ENCODE data around the gene ABAT.
"Not testable (repeated sequence)": the region's sequence is repeated elsewhere in the genome, so short reads cannot be mapped to it uniquely, and the experiment has no call there.

The ABAT gene

DNA sequence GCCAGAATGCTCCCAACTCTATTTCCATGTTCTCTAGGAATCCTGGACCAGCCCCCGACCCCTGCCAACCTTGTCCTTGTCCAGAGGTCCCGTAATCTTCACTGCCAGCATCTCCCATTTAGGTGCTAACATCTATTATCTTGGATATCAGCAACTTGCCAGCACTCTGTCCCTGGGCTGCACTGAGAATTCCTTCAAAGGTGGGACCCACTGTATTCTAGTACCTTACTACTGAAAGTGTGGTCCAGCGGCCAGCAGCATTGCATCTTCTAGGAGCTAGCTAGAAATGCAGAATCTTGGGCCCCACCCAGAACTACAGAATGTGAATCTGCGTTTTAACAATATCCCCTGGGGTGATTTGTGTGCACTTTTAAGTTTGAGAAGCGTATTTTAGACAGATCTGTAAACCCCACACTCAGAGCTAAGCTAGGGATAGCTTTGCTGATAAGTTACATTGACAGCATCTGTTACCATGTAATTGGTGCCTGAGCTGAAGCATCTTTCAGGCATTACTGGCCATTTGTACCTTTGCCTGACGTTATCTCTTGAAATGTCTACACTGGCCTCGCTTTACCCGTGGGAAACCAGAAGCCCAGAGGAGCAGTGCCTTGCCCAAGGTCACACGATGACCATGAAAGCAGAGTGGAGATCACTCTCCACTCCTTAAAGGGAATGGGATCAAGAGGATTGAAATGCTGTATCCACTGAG, 8.3 kb downstream of the ABAT start:
- DNase-seq, result no peak

DNA sequence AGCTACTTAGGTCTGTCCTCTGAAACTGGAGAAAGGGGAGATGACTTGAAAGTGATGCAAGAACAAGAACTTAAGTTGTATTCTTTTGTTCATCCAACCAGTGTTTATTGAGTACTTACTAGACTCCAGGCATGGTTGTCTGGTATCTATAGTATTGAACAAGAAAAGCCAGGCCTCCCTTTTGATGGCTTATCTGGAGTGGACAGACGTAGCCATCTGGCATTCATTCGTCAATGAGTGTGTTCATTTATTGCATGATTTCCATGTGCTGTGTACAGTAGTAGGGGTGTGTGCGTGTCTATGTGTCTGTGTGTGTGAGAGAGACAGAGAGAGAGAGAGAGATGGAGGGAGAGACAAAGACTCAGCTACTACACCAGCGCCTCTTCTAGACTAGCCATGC, 9.2 kb downstream of the ABAT start:
- no peak for DNase-seq

DNA sequence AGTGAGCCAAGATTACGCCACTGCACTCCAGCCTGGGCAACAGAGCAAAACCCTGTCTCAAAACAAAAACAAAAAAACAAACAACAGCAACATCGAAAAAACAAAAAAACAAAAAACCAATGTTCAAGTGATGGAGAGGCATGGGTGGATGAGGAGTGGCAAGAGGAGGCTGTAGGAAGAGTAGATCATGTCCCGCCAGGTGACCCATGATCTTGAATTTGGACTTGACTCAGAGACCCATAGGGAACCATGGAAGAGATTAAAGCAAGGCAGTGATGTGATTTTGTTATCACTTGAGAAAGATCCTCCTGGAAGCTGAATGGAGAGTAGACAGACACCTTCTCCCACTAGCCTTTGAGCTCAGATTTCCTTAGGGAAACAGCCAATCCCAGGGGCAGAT, 11.2 kb downstream of the ABAT start:
- DNase-seq, result no peak

DNA sequence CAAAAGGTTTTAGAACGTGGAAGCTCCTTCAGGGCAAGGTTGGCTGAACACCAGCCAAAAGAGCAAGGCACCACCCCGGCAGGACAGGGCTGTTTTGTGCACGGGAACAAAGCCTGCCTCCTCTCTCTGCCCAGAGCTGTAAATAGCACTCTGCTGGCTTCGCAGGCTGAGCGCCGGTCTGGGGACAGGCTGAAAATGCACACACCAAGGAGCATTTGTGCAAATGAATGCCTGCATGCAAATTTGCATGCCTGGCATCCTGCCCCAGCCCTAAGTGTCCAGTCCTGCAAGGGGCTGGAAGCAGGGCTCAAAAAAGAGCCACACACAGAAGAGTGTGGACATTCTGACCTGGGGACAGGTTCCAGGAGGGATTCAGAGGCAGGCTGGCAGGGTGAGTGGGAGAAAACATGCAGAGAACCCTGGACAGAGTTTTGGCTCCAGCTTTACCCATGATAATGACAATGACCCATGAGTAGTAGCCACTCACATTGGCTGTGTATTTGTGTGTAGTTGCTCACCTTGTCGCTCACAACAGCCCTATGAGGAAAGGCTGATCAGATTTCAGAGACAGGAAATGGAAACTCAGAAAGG, 11.7 kb downstream of the ABAT start:
- DNase-seq, result no peak

DNA sequence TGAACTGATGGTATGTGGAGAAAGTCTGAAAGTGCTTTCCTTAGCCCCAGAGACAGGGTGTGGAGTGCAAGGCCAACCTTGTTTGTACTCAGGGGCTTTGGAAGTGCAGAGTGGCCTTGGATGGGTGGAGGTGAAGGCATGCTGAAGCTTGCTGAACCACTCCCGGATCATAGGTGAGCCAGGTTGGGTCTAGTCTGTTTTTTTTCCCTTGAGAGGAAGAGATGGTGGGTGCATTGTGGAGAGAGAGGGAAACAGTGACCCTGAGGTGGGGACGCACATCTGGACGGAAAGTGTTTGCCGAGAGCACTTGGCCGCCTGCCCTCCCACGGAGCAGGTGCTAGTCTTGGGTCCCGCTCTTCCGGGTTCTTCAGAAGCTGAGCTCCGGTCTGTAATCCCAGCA, 12.5 kb downstream of the ABAT start:
- no peak for DNase-seq

DNA sequence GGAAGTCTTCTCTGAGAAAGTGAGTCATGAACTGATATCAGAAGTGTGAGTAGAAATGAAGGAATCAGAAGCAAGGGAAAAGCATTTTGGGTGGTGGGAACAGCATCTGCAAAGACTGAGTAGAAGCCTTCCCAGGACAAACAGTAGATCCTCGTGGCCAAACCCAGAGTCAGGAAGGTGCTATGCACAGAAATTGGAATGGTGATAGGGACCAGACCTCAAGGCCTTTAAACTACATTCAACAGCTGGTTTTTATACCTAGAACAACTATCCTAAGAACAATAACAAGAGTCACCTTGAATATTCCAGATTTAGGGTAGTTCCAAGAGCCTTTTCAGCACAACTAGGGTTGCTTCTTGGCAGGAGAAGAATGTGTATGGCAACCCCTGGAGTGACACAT, 15.3 kb downstream of the ABAT start:
- DNase-seq, result no peak

DNA sequence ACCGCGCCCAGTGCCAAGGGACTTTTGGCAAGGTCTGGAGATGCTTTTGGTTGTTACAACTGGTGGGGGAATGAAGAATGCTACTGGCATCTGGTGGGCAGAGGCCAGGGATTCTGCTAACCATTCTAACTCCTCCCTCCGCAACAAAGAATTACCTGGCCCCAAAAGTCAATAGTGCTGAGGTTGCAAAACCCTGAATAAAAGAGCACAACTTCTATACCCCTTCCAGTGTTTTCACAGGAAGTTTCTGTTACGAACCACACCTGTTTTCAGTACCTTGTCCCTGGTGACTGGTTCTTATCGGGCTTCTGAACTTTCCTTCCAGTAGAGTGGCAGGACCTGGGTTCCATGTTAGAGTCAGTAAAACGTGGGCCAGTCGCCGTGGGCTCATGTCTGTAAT, 17.3 kb downstream of the ABAT start:
- no peak for DNase-seq

DNA sequence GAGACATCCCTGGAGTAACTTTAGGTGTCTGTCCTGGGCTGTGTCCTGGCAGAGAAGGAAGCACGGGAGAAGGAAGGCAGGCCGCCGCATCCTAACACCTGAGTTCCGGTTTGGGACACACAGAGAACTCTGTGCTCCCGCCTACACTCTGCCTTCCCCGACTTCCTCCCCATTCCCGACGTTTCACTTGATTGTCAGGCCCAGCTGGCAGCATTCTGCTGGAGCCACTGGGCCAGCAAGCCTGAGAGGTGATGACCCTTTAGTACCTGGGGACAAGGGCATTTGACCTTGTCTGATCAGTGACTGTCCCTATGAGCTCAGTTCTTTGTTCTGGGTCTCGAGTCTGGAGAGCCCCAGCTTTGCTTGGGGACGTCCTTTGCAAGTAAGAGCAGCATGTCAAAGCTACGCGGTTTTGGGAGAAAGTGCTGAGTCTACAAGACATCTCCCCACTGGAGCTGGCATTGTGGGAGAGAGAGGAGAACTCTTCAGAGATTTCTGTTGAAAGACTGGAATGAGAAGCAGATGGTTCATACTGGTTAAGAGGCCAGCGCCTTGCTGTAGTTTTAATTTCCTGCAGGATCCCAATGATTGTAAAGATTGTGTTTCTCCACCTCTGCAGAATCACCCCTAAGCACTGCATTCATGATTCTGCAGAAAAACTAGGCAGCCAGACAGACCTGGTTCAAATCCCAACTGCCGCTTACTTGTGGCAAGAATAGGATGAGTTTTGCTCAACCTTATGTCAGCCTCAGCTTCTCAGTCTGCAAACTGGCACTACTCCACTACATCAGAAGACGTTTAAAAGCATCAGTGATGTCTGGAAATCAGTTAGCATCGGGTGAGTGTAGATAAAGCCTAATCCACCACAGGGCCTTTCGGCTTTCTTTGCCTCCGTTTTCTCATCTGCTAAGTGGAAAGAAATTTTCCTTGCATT, 20.6 kb downstream of the ABAT start:
- no peak for DNase-seq

DNA sequence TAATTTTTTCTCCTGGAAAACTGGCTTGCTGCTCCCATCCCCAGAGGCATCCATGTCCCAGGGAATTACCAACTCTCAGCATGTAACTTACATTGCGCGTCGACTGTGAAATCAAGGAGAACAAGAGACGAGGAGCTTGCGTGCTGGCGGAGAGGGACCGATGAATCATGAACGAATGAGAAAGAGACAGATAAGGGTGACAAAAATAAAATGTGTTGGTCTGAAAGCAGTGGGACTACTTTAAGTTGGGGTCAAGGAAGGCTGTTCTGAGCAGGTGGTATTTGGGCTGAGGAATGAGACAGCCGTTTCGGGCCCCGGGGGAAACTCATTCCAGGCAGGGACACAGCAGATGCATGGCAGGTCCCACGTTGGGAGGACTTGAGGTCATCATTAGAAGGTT, 22.5 kb downstream of the ABAT start:
- no peak for DNase-seq

DNA sequence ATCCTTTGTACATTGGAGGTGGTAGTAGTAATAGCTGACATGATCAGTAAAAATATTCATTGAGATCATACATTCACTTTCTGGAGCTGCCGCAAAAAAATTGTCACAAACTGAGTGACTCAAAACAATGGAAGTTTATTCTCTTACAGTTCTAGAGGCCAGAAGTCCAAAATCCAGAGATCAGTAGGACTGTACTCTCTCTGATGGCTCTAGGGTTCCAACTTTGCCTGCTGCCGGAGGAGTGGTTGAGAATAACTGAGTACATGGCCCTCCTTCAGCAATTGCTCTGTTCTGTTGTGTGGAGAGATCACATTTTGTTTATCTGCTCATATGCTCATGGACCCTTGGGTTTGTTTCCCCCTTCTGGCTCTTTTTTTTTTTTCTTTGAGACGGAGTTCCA, 23.5 kb downstream of the ABAT start:
- no peak for DNase-seq

DNA sequence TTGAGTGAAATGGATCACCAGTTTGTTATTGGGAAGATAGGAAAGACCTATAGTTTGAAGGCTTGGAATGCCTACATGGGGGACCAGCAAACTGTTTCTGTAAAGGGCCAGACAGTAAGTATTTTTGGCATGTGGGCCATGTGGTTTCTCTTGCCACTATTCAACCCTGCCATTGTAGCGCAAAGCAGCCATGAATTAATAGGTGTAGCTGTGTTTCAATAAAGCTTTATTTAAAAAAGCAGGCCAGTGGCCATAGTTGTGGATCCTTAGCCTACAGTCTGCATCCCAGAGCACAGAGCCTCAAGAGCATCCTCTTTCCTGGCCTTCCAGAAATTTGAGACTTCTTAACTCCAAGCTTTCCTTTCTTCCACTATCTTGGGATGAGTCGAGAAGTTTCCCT, 29.3 kb downstream of the ABAT start:
- DNase-seq, result no peak

DNA sequence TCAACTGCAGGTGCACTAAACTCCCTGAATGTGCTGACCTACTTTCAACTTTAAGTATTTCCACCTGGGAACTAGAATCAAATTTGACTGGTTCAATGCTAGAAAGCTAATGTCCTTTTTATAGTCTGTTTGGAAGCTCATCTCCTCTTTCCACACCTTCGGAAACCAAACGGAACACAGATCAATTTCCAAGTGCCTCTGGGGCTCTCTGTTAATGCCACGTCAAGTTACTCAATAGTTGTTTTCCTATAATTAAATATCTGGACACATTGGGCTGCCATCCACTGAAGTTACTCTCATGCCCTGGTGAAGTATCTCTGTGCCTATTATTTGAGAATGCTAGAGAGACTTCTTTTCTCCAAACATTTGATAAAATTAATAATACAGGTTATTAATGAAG, 29.7 kb downstream of the ABAT start:
- no peak for DNase-seq

DNA sequence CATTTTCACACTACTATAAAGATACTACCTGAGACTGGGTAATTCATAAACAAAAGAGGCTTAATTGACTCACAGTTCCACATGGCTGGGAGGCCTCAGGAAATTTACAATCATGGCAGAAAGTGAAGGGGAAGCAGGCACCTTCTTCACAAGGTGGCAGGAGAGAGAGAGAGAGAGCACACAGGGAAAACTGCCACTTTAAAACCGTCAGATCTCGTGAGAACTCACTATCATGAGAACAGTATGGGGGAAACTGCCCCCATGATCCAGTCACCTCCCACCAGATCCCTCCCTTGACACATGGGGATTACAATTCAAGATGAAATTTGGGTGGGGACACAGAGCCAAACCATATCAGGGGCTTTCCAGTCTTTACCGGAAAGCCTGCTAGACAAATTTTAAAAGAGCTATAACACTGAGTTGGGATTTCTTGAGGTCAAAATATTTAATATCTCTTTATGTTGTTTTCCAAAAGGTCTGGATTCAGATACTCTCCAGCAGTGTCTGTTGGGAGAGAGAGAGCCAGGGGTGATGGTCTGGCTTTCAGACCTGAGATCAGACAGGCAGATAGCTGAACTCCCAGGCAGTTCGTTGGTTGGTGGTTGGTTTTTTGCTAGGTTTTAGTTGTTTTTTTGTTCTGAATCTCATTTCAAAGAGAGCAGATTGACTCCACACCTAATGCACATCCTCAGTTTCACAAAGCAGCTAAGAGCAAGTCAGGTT, 30.8 kb downstream of the ABAT start:
- not testable (repeated sequence) for DNase-seq

DNA sequence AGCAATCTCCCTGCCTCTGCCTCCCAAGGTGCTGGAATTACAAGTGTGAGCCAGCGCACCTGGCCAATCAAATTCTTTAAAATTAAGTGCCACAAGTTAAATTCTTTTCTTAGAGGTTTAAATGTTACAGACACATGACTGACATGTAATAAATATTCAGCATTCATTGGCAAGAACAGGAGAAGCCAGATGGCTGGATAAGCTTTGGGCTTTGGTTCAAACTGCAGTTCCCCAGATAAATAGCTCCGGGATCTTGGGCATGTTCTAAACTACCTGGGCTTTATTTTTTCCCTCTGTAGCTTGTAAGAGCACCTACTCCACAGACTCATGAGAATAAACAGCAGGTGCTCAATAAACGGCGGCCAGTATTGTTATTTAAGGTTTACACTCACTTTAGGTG, 34.1 kb downstream of the ABAT start:
- no peak for DNase-seq

DNA sequence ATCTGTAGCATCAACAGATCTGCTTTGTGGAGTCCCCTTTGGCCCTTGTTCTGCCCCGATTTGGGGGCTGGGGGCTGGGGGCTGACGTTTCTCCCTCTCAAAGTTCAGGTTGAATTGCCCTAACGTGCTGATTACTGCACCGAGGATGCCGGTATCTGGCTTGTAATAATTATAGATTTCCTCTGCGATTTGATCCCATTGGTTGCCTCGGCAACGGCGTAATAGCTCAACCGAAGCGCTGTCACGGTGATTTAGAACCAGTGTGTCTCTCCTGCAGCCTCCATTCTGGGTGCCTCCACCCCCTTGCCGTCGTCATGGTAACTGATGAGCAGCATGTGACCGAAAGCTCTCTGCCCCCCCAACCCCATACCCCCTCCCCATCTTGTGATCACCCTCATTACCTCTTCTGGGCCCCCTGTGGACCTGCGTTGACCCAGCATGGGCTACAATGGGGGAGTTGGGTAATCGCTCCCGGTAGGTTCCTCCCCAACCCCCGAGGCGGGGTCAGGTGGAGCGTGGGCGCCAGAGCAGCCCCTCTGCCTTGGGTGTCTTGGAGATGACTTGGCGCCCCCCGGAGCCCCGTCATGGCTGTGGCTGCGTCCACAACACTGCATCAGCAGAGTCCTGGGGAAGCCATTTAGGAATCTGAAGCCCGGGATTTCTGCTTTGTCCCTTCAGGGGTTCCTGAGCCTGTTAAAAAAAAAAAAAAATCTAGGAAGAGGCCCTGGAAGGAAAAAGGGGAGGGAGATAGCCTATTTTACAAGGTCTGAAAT, 38.4 kb downstream of the ABAT start:
- DNase-seq, result no peak

DNA sequence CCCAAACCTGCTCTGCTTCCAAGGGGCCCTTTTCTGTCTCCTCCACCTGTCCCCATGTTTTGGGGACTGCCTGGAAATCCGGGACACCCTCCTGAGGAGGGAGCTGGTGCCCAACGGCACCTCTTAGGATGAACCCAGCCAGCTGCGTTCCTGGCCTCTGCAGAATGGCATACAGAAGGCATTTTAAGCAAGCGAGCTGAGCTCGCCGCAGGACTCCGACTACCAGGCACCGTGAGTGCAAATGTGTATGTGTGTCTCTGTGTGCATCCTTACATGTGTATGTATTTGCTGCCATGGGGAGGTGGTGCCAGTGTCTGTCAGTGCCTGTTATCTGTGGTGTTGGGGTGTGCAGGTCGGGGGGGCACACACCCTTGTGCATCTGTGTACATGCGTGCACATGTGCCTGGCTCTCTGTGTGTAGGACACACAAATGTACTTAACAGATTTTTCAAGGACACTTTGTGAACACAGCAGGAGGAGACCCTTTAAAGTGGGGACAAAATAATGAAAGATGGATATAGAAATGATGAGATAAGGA, 39.3 kb downstream of the ABAT start:
- DNase-seq, result no peak

DNA sequence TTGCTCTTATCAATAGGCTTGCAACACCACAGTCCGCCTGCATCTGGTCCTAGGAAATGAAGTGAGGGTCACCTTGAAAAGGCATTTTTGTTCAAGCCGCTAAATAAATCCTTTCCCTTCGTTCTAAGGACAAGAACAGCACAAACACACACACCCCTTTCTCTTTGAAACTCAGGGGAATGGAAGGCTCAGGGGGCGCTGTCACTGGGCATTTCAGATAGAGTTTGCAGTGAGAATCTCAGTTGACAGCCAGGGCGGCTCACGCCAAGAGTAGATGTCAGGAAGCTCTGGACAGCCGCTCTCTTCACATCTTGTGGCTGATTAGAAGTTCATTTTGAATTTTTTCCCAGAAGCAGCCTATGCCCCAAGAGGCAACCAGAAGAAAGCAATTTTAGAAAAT, 39.8 kb downstream of the ABAT start:
- DNase-seq, result no peak

DNA sequence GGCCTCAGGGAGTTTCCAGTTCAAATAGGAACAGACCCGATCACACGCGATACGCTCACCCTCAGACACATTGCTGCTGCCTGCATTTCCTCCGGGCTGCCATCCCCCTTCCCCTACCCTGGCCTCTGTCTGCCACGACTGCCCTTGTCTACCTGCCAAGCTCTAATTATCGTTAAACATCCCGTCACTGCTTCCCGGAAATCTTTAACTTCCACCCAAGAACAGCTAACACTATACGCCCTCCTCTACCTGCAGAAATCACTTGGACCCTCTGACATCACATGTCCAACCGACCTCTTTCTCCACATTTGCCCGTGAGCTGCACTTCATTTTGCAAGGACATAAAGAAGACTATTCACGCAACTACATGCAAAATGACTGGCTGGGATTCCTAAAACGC, 40.4 kb downstream of the ABAT start:
- no peak for DNase-seq

DNA sequence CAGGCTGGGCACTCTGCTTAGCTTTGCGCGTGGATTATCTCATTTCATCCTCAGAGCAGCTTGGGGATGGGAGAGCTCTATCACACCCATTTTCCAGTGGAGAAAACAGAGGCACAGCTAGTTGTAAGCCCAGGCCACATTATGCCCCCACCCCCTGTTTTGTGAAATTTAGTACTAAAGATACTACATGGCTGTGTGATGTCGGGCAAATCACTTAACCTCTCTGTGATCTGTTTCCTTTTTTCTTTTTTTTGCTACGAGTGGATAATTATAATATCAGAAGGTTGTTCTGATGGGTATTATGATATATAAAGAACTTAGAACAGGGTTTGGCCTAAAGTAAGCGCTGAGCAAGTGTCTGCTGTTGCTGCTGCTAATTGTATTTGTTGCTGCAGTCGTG, 41.6 kb downstream of the ABAT start:
- DNase-seq, result no peak

DNA sequence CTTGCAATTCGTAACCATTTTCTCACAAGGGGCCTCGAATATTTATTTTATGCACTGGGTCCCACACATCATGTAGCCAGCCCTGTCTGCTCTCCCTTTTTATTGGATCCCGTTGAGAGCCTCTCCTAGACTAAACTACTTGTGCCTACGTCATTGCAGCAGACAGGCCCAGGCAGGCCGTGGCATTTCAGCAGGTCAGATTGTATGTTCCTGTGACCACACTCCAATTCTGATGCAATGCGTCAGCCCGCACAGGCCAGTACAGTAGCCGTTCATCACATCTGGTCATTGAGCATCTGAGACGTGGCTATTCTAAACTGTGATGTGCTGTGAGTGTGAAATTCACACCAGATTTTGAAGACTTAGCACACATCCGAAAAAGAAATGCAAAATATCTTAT, 42.2 kb downstream of the ABAT start:
- DNase-seq, result no peak

DNA sequence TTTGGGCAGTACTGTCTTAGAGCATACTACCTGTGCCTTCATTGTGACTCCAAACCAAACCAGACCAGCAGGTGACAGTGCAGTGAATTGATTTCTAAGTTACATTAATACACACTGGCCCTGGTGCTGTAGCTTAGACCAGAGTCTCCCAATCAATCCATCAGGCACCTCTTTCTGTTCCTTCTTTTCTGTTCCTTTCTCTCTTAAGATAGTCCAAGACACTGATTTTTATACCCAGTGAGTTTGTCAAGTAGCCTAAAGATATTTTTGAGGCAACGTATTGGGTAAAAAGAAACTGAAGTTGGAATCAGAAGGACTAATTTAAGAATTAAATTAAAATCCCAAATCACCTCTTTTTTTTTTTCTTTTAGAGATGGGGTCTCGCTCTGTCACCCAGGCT, 43.1 kb downstream of the ABAT start:
- no peak for DNase-seq

DNA sequence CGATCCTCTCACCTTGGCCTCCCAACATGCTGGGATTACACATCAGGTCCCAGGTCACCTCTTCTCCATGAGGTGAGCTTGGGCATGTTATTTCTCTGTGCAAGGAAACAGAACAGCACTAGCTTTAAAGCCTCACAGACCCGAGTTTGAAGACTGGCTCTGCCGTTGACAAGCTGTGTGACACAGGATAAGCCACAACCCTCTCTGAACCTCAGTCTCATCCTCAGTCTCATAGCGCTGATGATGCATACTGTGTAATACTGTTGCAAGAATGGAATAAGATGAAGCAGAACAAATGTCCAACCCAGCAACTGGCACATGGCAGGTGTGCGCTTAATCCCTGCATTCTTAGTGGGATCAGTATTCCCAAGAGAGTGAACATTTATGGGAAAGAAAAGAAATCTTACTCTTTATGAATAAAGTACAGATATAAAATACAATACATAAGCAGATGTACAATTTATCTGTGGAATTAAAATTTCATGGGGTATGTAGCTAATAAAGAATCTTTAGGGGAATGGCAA, 43.5 kb downstream of the ABAT start:
- DNase-seq, result no peak

Data from stimulated activated naive CD4-positive, alpha-beta T cell (primary cell).